ENCODE data around the gene KAT2B. TPM values are rescaled to one million over a fixed set of nuclear protein-coding genes. Genes with fewer than 3 reads are reported as not detected.

The KAT2B gene
- total RNA-seq, 1 experiment from 2014 or later = 9.8 TPM

- H3K4me1 ChIP-seq = no peaks in the 10 kb centered on the region
- no peak overlapping the region for H3K27ac Mint-ChIP-seq (ENCODE audit: unreplicated experiment)
- no peaks in the 10 kb centered on the region for H3K9me3 ChIP-seq
- TF ChIP-seq, protein P1, sequence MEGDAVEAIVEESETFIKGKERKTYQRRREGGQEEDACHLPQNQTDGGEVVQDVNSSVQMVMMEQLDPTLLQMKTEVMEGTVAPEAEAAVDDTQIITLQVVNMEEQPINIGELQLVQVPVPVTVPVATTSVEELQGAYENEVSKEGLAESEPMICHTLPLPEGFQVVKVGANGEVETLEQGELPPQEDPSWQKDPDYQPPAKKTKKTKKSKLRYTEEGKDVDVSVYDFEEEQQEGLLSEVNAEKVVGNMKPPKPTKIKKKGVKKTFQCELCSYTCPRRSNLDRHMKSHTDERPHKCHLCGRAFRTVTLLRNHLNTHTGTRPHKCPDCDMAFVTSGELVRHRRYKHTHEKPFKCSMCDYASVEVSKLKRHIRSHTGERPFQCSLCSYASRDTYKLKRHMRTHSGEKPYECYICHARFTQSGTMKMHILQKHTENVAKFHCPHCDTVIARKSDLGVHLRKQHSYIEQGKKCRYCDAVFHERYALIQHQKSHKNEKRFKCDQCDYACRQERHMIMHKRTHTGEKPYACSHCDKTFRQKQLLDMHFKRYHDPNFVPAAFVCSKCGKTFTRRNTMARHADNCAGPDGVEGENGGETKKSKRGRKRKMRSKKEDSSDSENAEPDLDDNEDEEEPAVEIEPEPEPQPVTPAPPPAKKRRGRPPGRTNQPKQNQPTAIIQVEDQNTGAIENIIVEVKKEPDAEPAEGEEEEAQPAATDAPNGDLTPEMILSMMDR (IDR thresholded peaks at IDR 0.05; ENCODE audit: insufficient read depth in 1 of 2, low read depth in 1 of 2, low read length in 1 of 2, severe bottlenecking in 1 of 2, unreplicated experiment in 1 of 2) = no peak
- H3K27me3 ChIP-seq (replicated peaks; ENCODE audit: control insufficient read depth, insufficient read depth, low read length) = no peaks in the 10 kb centered on the region
- BruUV-seq (replicated peaks) = no TSS peak
- H3K4me3 Mint-ChIP-seq (ENCODE audit: unreplicated experiment) = no peak overlapping the region
- H3K4me3 ChIP-seq (ENCODE audit: low read depth, low read length) = no peak overlapping the region
- no peaks in the 10 kb centered on the region for H3K9me3 Mint-ChIP-seq (ENCODE audit: unreplicated experiment)
- ChIA-PET POLR2A (no interaction called here), CTCF (no interaction called here)
- DNase-seq = no peak
- no peaks in the 10 kb centered on the region for H3K27me3 Mint-ChIP-seq (ENCODE audit: insufficient read depth, unreplicated experiment)
- no peaks in the 10 kb centered on the region for H3K36me3 ChIP-seq (ENCODE audit: control insufficient read depth, insufficient read depth, low read length)
- H3K4me1 Mint-ChIP-seq (ENCODE audit: low read depth, unreplicated experiment) = peaks cover 9% of the 10 kb centered on the region
- intact Hi-C loops (cut with micrococcal nuclease; ENCODE audit: unreplicated experiment) = no loop called here
- no peaks in the 10 kb centered on the region for H3K36me3 Mint-ChIP-seq (ENCODE audit: insufficient read depth, unreplicated experiment)
These were observed 24.1 kb downstream of the KAT2B start for GRCh38 chr3:20064387-20064786.

DNA sequence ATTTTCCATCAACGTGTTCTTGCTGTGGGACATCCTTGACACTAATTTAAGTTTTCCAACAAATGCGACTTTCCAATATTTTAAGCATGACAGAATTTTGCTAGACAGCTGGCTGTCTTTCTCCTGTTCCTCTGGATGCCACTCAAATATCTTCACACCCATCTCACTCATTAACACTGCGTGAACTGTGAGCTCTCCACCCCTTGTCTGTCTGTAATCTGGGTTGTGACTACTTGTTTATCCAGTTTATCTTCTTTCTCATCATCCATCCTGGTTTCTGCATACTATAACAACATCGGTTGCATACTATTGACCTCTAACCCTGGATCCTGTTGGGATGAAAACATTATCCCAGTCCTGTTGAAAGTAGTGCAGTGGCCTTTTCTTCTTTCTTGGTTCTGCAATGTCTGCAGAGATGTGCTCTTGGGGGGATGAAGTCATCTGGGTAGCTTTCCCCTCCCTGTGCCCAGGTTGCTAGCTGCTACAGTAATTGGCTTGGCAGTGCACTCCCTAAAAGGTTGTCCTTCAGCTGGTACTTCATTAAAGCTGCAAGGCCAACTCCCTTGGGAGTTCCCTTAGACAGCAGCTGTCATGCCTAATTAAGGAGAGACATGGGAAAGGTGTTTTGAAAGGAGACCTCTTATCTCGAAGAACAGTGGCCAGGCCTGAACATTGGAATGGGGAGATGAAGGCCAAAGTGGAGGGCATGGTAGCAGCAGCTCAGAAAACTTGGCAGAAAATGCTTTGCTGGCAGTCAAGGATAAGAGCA lies 24.7 kb downstream of the KAT2B start:
- Mint-ChIP-seq H3K27me3 (ENCODE audit: insufficient read depth, unreplicated experiment) (no peaks in the 10 kb centered on the region), H3K9me3 (ENCODE audit: unreplicated experiment) (no peaks in the 10 kb centered on the region), H3K4me1 (ENCODE audit: low read depth, unreplicated experiment) (peaks cover 9% of the 10 kb centered on the region), H3K36me3 (ENCODE audit: insufficient read depth, unreplicated experiment) (no peaks in the 10 kb centered on the region), H3K27ac (ENCODE audit: unreplicated experiment) (no peak overlapping the region), H3K4me3 (ENCODE audit: unreplicated experiment) (no peak overlapping the region)
- no peak overlapping the region for H3K4me3 ChIP-seq (ENCODE audit: low read depth, low read length)
- no peaks in the 10 kb centered on the region for H3K36me3 ChIP-seq (ENCODE audit: control insufficient read depth, insufficient read depth, low read length)
- POLR2A ChIA-PET = interaction anchor here (0.6 kb wide), 1 partner anchor 115 kb away, joined by 3 read pairs; no protein-coding TSS in a partner anchor
- H3K9me3 ChIP-seq = no peaks in the 10 kb centered on the region
- intact Hi-C loops (cut with micrococcal nuclease; ENCODE audit: unreplicated experiment) = no loop called here
- CTCF ChIA-PET = no interaction called here
- no TSS peak for BruUV-seq (replicated peaks)
- no peak for DNase-seq
- TF ChIP-seq, protein P1 (IDR thresholded peaks at IDR 0.05; ENCODE audit: insufficient read depth in 1 of 2, low read depth in 1 of 2, low read length in 1 of 2, severe bottlenecking in 1 of 2, unreplicated experiment in 1 of 2) = no peak
- H3K4me1 ChIP-seq = no peaks in the 10 kb centered on the region
- no peaks in the 10 kb centered on the region for H3K27me3 ChIP-seq (replicated peaks; ENCODE audit: control insufficient read depth, insufficient read depth, low read length)

DNA sequence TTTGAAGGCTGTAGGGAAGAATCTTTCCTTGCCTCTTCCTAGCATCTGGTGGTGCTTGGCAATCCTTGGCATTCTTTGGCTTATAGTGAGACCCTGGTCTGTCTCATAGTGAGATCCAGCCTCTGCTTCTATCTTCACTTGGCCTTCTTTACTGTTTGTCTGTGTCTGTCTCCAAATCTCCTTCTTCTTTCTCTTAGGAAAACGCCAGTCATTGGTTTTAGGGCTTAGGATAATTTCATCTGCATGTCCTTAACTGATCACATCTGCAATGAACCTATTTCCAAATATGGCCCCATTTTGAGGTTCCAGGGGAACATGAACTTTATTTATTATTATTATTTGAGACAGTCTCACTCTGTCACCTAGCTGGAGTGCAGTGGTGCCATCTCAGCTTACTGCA lies 25.8 kb downstream of the KAT2B start:
- no TSS peak for BruUV-seq (replicated peaks)
- Mint-ChIP-seq H3K27me3 (ENCODE audit: insufficient read depth, unreplicated experiment) (no peaks in the 10 kb centered on the region), H3K4me1 (ENCODE audit: low read depth, unreplicated experiment) (peaks cover 9% of the 10 kb centered on the region), H3K27ac (ENCODE audit: unreplicated experiment) (no peak overlapping the region), H3K4me3 (ENCODE audit: unreplicated experiment) (no peak overlapping the region), H3K36me3 (ENCODE audit: insufficient read depth, unreplicated experiment) (no peaks in the 10 kb centered on the region), H3K9me3 (ENCODE audit: unreplicated experiment) (no peaks in the 10 kb centered on the region)
- Histone ChIP-seq H3K4me3 (ENCODE audit: low read depth, low read length) (no peak overlapping the region), H3K4me1 (no peaks in the 10 kb centered on the region), H3K36me3 (ENCODE audit: control insufficient read depth, insufficient read depth, low read length) (no peaks in the 10 kb centered on the region), H3K9me3 (no peaks in the 10 kb centered on the region), H3K27me3 (replicated peaks; ENCODE audit: control insufficient read depth, insufficient read depth, low read length) (no peaks in the 10 kb centered on the region)
- DNase-seq = no peak
- intact Hi-C loops (cut with micrococcal nuclease; ENCODE audit: unreplicated experiment) = no loop called here
- TF ChIP-seq, protein P1 (IDR thresholded peaks at IDR 0.05; ENCODE audit: insufficient read depth in 1 of 2, low read depth in 1 of 2, low read length in 1 of 2, severe bottlenecking in 1 of 2, unreplicated experiment in 1 of 2) = no peak
- ChIA-PET POLR2A (no interaction called here), CTCF (no interaction called here)

Measured in Caco-2 (cell line).